HEK293T (cell line): Measurements from ENCODE around the gene GSN.

Experiments used
- CTCF ChIA-PET: fragments of 350-600 bp; formaldehyde crosslinking; extraction: SDS; loops from one replicate; lab custom pipeline; 2021; ENCODE audit warnings: antibody characterized with exemption, inconsistent platforms; lab: Yijun Ruan, JAX
- POLR2A ChIA-PET: fragments of 350-600 bp; formaldehyde crosslinking; extraction: SDS; loops from one replicate; lab custom pipeline; 2020; ENCODE audit warnings: antibody characterized with exemption, inconsistent platforms; lab: Yijun Ruan, JAX
- DNase-seq: peaks from one replicate; pipeline ENCODE4 v3.0.0; 2012; ENCODE audit warnings: mixed read lengths; ENCODE audit errors: extremely low spot score
- ARNT ChIP-seq: fragments of 450-650 bp; IDR thresholded peaks from 2 replicates; pipeline ENCODE4 v1.6.1; 2017; ENCODE audit warnings: mild to moderate bottlenecking
- BHLHE40 ChIP-seq: fragments of 450-650 bp; IDR thresholded peaks from 2 replicates; pipeline ENCODE4 v1.6.1; 2016; ENCODE audit warnings: mild to moderate bottlenecking, moderate library complexity, borderline replicate concordance
- CTBP1 ChIP-seq: fragments of 450-650 bp; IDR thresholded peaks from 2 replicates; pipeline ENCODE4 v1.6.1; 2016; ENCODE audit warnings: borderline replicate concordance
- ELF4 ChIP-seq: fragments of 450-650 bp; IDR thresholded peaks from 2 replicates; pipeline ENCODE4 v1.6.1; 2017; ENCODE audit warnings: antibody characterized with exemption
- FOXA1 ChIP-seq: fragments of 450-650 bp; IDR thresholded peaks from 2 replicates; pipeline ENCODE4 v1.6.1; 2016; ENCODE audit warnings: mild to moderate bottlenecking
- FOXK2 ChIP-seq: fragments of 450-650 bp; IDR thresholded peaks from 2 replicates; pipeline ENCODE4 v1.6.1; 2016; ENCODE audit warnings: mild to moderate bottlenecking
- FOXM1 ChIP-seq: fragments of 450-650 bp; IDR thresholded peaks from 2 replicates; pipeline ENCODE4 v1.6.1; 2017; ENCODE audit warnings: mild to moderate bottlenecking, borderline replicate concordance
- HDGF ChIP-seq: fragments of 450-650 bp; IDR thresholded peaks from 2 replicates; pipeline ENCODE4 v1.6.1; 2017; ENCODE audit warnings: antibody characterized with exemption, borderline replicate concordance
- L3MBTL2 ChIP-seq: fragments of 450-650 bp; conservative IDR thresholded peaks from 2 replicates; pipeline ENCODE4 v1.6.1; 2016; ENCODE audit warnings: mild to moderate bottlenecking
- LEF1 ChIP-seq: fragments of 450-650 bp; IDR thresholded peaks from 2 replicates; pipeline ENCODE4 v1.6.1; 2017; ENCODE audit warnings: mild to moderate bottlenecking, borderline replicate concordance
- NFRKB ChIP-seq: fragments of 450-650 bp; IDR thresholded peaks from 2 replicates; pipeline ENCODE4 v1.6.1; 2016; ENCODE audit warnings: mild to moderate bottlenecking, moderate library complexity
- SP1 ChIP-seq: fragments of 450-650 bp; IDR thresholded peaks from 2 replicates; pipeline ENCODE4 v1.6.1; 2017
- SUZ12 ChIP-seq: fragments of 450-650 bp; IDR thresholded peaks from 2 replicates; pipeline ENCODE4 v1.6.1; 2016; ENCODE audit warnings: mild to moderate bottlenecking
- TARDBP ChIP-seq: fragments of 450-650 bp; IDR thresholded peaks from 2 replicates; pipeline ENCODE4 v1.6.1; 2016
- ZNF384 ChIP-seq: fragments of 450-650 bp; IDR thresholded peaks from 2 replicates; pipeline ENCODE4 v1.6.1; 2016
- TF ChIP-seq, protein P1 (sequence below): fragments of 450-650 bp; IDR thresholded peaks from 2 replicates; pipeline ENCODE4 v1.6.1; 2016

Gene GSN

DNA sequence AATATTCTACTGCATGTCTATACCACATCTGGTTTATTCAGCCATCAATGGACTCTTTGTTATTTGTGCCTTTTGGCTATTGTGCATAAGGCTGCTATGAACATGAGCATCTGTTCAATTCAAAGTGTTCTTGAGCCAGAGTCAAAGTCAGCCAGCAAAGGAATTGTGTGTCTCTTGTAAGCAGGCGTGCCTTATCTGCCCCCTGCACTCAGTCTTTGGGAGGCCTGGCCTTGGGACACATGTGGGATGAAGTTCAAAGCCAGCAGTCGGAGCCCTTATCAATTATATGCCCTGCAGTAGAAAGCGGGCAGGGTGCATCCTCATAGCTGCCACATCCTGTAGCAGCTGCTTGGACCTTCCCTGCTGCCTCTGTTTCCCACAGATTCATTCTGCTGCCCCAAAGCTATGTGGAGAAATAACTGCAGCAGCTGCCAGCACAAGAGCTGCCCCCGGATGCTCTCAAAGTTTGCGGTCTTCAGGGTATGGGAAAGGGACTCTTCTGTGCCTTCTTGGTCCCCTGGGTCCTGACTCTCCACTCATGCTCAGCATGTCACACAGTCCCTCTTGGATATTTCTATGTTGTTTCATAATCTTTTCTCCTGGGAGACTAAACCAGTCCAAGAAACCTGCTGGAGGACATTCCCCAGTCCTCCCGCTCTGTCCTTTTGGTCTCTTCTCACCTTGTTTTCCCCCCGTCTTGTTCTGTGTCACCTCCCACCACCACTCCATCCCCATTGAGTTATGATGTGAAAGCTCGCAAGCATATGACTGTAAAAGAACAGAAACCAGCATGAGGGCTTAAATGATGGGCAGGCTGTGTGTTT lies 66.2 kb downstream of the GSN start:
- ChIA-PET CTCF (interaction anchor here (0.6 kb wide), 1 partner anchor 56 kb away, joined by 3 read pairs; no protein-coding TSS in a partner anchor), POLR2A (no interaction called here)
- DNase-seq: no peak
- TF ChIP-seq SP1 (no peak), FOXK2 (no peak), CTBP1 (no peak), ZNF384 (no peak), NFRKB (no peak), FOXM1 (no peak), HDGF (no peak), ARNT (no peak), SUZ12 (no peak), ELF4 (no peak), L3MBTL2 (no peak), FOXA1 (no peak), LEF1 (no peak), TARDBP (no peak), BHLHE40 (no peak)
- TF ChIP-seq, protein P1, sequence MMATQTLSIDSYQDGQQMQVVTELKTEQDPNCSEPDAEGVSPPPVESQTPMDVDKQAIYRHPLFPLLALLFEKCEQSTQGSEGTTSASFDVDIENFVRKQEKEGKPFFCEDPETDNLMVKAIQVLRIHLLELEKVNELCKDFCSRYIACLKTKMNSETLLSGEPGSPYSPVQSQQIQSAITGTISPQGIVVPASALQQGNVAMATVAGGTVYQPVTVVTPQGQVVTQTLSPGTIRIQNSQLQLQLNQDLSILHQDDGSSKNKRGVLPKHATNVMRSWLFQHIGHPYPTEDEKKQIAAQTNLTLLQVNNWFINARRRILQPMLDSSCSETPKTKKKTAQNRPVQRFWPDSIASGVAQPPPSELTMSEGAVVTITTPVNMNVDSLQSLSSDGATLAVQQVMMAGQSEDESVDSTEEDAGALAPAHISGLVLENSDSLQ: no peak

DNA sequence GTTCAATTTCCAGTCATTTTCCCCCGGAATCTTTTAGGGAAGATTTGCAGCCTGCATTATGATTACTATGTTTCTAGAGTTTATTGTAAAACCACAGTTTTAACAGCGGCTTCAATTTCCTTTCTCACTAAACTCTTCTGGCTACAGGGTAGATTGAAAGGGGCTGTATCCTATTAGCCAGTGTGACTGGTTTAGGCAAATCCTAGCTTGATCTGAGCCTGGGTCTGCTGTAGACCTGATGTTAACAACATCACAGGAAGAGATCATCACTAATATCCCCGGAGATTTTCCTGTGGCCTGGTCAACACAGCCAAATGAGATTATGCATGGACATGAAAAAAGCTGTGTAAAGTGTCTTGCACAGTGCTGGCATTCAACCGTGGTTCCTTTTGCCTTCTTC lies 68.7 kb downstream of the GSN start:
- ChIA-PET CTCF (no interaction called here), POLR2A (no interaction called here)
- no peak for DNase-seq
- no peak for TF ChIP-seq BHLHE40
- no peak for TF ChIP-seq CTBP1
- TF ChIP-seq FOXK2: no peak
- TF ChIP-seq SUZ12: no peak
- TF ChIP-seq, protein P1: no peak
- no peak for TF ChIP-seq ZNF384
- no peak for TF ChIP-seq LEF1
- no peak for TF ChIP-seq NFRKB
- no peak for TF ChIP-seq HDGF
- no peak for TF ChIP-seq SP1
- TF ChIP-seq FOXM1: no peak
- TF ChIP-seq ELF4: no peak
- no peak for TF ChIP-seq ARNT

- DNase-seq: no peak
- POLR2A ChIA-PET: interaction anchor here (1.1 kb wide), 1 partner anchor 12 kb away, joined by 3 read pairs; no protein-coding TSS in a partner anchor
- CTCF ChIA-PET: no interaction called here
- TF ChIP-seq ARNT (no peak), ELF4 (no peak), LEF1 (no peak), HDGF (no peak), FOXM1 (no peak), SP1 (no peak), SUZ12 (no peak), NFRKB (no peak), FOXA1 (no peak), L3MBTL2 (no peak), TARDBP (no peak), CTBP1 (no peak), FOXK2 (no peak), ZNF384 (no peak), BHLHE40 (no peak)
- TF ChIP-seq, protein P1: no peak
Measured at GRCh38 chr9:121339437-121339836, 71.5 kb downstream of the GSN start.

DNA sequence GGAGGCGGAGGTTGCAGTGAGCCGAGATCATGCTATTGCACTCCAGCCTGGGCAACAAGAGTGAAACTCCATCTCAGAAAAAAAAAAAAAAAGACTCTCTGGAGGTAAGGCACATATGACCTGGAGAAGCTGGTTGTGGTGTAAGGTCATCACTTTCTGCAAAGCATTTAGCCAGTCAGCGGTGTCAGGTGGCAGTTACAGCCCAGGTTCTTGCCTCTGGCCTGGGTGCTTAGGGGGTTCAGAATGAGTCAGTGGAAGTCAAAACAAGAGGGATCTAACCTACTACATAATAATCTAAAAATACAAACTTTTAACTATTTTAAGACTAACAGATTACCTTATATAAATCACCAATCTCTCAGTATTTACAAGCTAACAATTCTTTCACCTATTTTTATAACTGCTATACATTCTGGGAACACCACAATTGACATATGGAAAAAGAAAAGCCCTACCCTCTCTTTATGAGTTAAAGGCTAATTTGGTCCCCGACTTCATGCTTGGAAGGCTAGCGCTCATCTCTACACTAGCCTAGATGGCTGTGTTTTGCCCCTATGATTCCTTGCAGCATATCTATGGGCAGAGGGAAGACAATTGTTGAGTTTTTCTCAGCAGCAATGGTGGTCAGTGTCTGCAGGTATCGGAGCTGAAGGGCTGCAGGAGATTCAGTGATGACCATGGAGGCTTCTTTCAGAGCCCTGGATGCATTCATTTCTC lies 72.9 kb downstream of the GSN start:
- ChIA-PET CTCF (no interaction called here), POLR2A (no interaction called here)

DNA sequence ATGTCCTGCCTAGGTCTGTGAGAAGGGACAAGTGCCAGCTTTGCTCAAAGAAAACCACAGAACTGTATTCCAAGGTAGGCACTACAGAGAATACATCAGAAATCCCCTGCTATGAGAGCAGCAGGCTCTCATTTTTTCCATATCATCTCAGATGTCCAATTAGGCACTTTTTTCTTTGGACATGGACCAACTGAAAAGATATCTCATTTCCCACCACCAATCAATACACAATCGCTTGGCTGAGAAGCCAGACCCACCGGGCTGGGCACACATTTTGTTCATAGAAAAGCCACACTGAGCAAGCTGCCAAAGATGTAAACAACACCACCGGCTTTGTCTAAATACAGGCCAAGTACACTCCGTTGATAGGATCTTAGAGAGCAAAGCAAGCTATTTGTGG lies 76.2 kb downstream of the GSN start:
- POLR2A ChIA-PET: no interaction called here
- no peak for DNase-seq
- TF ChIP-seq SP1: no peak
- TF ChIP-seq HDGF: no peak
- CTCF ChIA-PET: no interaction called here

More for the DNA sequence above, 72.9 kb downstream of the GSN start:
- no peak for DNase-seq
- no peak for TF ChIP-seq HDGF
- TF ChIP-seq TARDBP: no peak
- no peak for TF ChIP-seq SUZ12
- TF ChIP-seq SP1: no peak
- TF ChIP-seq NFRKB: no peak
- TF ChIP-seq CTBP1: no peak
